Neuronal stem cell (in vitro differentiated cells): ENCODE data around the gene GGACT.

Experiments
- DNase-seq: peaks from one replicate; pipeline ENCODE4 v3.0.0-alpha.2; 2013; ENCODE audit warnings: low spot score
- H2AFZ ChIP-seq: one replicate; pipeline ENCODE4 v1.6.1; 2013; ENCODE audit warnings: mild to moderate bottlenecking, low read length, inconsistent platforms
- H2AK5ac ChIP-seq: 2 replicates; pipeline ENCODE4 v1.6.1; 2013; ENCODE audit warnings: low read depth, mild to moderate bottlenecking, inconsistent platforms, low read length, moderate library complexity, mixed read lengths
- H2BK120ac ChIP-seq: 2 replicates; pipeline ENCODE4 v1.6.1; 2013; ENCODE audit warnings: low read depth, mild to moderate bottlenecking, inconsistent platforms, low read length, moderate library complexity, mixed read lengths
- H2BK12ac ChIP-seq: one replicate; pipeline ENCODE4 v1.6.1; 2013; ENCODE audit warnings: low read length, inconsistent platforms
- H2BK15ac ChIP-seq: 2 replicates; pipeline ENCODE4 v1.6.1; 2013; ENCODE audit warnings: mild to moderate bottlenecking, low read length, inconsistent platforms, mixed read lengths
- H2BK5ac ChIP-seq: one replicate; pipeline ENCODE4 v1.6.1; 2013; ENCODE audit warnings: inconsistent platforms, mild to moderate bottlenecking, low read length, moderate library complexity
- H3K14ac ChIP-seq: one replicate; pipeline ENCODE4 v1.6.1; 2013; ENCODE audit warnings: low read length, inconsistent platforms
- H3K18ac ChIP-seq: 2 replicates; pipeline ENCODE4 v1.6.1; 2013; ENCODE audit warnings: low read length, inconsistent platforms
- H3K23ac ChIP-seq: 2 replicates; pipeline ENCODE4 v1.6.1; 2013; ENCODE audit warnings: low read depth, mild to moderate bottlenecking, mixed read lengths, low read length, inconsistent platforms; ENCODE audit not compliant: poor library complexity
- H3K27ac ChIP-seq: replicated peaks from 3 replicates; pipeline ENCODE4 v1.5.1; 2013; ENCODE audit warnings: low read length, inconsistent platforms
- H3K27me3 ChIP-seq, 3 experiments: 2 replicates each; pipeline ENCODE4 v1.6.1; 2013; ENCODE audit warnings: low read length in 3 of 3, mild to moderate bottlenecking in 2 of 3, inconsistent platforms in 1 of 3, low read depth in 1 of 3, mixed read lengths in 1 of 3, moderate library complexity in 1 of 3; ENCODE audit not compliant: control insufficient read depth in 3 of 3, insufficient read depth in 3 of 3
- H3K36me3 ChIP-seq, 2 donors: replicated peaks in 1 of 2; 2 replicates each; pipeline ENCODE4 v1.6.1; 2013; ENCODE audit warnings: low read length in 2 of 2; ENCODE audit not compliant: control insufficient read depth in 2 of 2, insufficient read depth in 2 of 2
- H3K4ac ChIP-seq: 2 replicates; pipeline ENCODE4 v1.6.1; 2013; ENCODE audit warnings: inconsistent platforms, mild to moderate bottlenecking, low read length, moderate library complexity
- H3K4me1 ChIP-seq, 2 donors: 1 replicate in 1 of 2; 2 replicates in 1 of 2; pipeline ENCODE4 v1.6.1; 2013; ENCODE audit warnings: low read length in 2 of 2, low read depth in 1 of 2; ENCODE audit not compliant: control insufficient read depth in 2 of 2, insufficient read depth in 1 of 2
- H3K4me2 ChIP-seq: one replicate; pipeline ENCODE4 v1.6.1; 2013; ENCODE audit warnings: mild to moderate bottlenecking, low read length, inconsistent platforms; ENCODE audit not compliant: insufficient read depth, poor library complexity, severe bottlenecking
- H3K4me3 ChIP-seq, 2 donors: 2 replicates each; pipeline ENCODE4 v1.5.1; 2013; ENCODE audit warnings: low read length in 2 of 2, mild to moderate bottlenecking in 2 of 2, inconsistent platforms in 1 of 2, moderate library complexity in 1 of 2
- H3K79me1 ChIP-seq: one replicate; pipeline ENCODE4 v1.6.1; 2013; ENCODE audit warnings: low read depth, mild to moderate bottlenecking, inconsistent platforms, low read length, moderate library complexity
- H3K9ac ChIP-seq: one replicate; pipeline ENCODE4 v1.6.1; 2013; ENCODE audit warnings: mild to moderate bottlenecking, low read depth, low read length, inconsistent platforms; ENCODE audit not compliant: poor library complexity
- H3K9me3 ChIP-seq, 2 donors: replicated peaks in 1 of 2; 2 replicates each; pipeline versions ENCODE3 to v1.6.1; 2013; ENCODE audit warnings: low read length in 2 of 2, mild to moderate bottlenecking in 2 of 2, inconsistent platforms in 1 of 2, low read depth in 1 of 2, mixed read lengths in 1 of 2, moderate library complexity in 1 of 2; ENCODE audit not compliant: control insufficient read depth in 2 of 2, insufficient read depth in 1 of 2
- H4K8ac ChIP-seq: one replicate; pipeline ENCODE4 v1.6.1; 2013; ENCODE audit warnings: low read depth, mild to moderate bottlenecking, inconsistent platforms, low read length, moderate library complexity
- H4K91ac ChIP-seq: one replicate; pipeline ENCODE4 v1.6.1; 2013; ENCODE audit warnings: low read length, low read depth, mild to moderate bottlenecking, inconsistent platforms; ENCODE audit not compliant: poor library complexity
- WGBS, 2 donors: extraction: QIAGEN DNeasy Blood & Tissue Kit; methylation state at CpG; one replicate each; pipeline ENCODE4 v1.1.7; 2013; ENCODE audit warnings: missing lambda C conversion rate in 2 of 2, mixed read lengths in 1 of 2; ENCODE audit not compliant: insufficient read length in 2 of 2, insufficient replicate concordance in 1 of 2; ENCODE audit errors: extremely low coverage in 2 of 2; 5-methylcytosine and 5-hydroxymethylcytosine counted together

The GGACT gene

DNA sequence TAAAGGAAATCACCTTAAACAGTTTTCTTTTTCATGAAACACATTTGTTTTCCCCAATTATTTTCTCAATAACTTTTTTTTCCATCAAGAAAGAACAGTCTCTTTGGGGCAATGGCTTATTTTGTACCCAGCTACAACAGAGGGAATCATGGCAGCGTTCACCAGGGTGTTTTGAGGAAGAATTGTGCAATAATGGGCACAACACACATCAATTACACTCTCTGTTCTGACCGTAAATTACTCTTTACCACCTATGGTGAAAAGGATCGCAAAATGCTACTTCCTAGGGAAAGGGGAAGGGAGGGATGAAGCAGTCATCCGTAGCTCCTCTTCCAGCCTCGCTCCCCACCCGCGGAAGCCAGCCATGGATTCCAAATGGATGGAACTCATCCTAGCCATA lies 47.4 kb upstream of the GGACT start:
- H3K27ac ChIP-seq = no peak overlapping the region

DNA sequence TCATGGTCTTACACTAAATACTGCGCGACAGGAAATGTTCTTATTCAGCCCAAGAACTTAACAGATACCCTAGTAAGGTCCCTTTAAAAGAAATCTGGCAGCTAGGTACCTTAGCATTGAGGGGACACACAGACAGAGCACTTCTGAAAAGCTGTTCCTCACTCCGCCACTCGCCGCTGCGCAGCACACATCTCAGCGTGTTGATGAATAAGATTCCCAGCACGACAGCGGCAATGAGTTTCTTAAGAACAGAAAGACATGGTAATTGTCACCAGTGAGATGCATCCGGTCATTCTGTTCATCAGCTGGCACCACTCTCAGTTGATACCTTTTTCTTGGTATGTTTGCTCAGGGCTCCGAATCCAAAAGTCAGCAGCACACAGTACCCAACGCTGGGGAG lies 46.1 kb upstream of the GGACT start:
- Histone ChIP-seq H3K4me3 (no peak overlapping the region), H4K91ac (no peak overlapping the region), H3K9me3 (no peaks in the 10 kb centered on the region), H2BK15ac (no peak overlapping the region), H4K8ac (no peak overlapping the region), H2AFZ (no peak overlapping the region), H3K4me2 (no peak overlapping the region), H3K79me1 (no peaks in the 10 kb centered on the region), H3K9ac (no peak overlapping the region), H3K18ac (no peak overlapping the region), H3K4me1 (peaks cover 5 to 10% of the 10 kb centered on the region in 2 donors), H2BK120ac (no peak overlapping the region), H3K36me3 (peaks cover 21 to 81% of the 10 kb centered on the region in 2 donors), H3K14ac (no peak overlapping the region), H3K27me3 (no peaks in the 10 kb centered on the region), H2BK12ac (no peak overlapping the region), H3K4ac (no peak overlapping the region), H2AK5ac (no peak overlapping the region), H3K23ac (no peak overlapping the region), H2BK5ac (no peak overlapping the region), H3K27ac (no peak overlapping the region)
- WGBS, 2 donors = no CpG with 5 or more reads among the region's 12 CpGs
- DNase-seq = no peak

More for the DNA sequence above, 47.4 kb upstream of the GGACT start:
- H2BK12ac ChIP-seq = no peak overlapping the region
- H2AFZ ChIP-seq = no peak overlapping the region
- no peak overlapping the region for H2BK15ac ChIP-seq
- H3K4me1 ChIP-seq = peaks cover 1 to 3% of the 10 kb centered on the region in 2 donors
- H2BK120ac ChIP-seq = no peak overlapping the region
- H2AK5ac ChIP-seq = no peak overlapping the region
- no peak overlapping the region for H3K23ac ChIP-seq
- no peak overlapping the region for H4K8ac ChIP-seq
- H3K79me1 ChIP-seq = no peaks in the 10 kb centered on the region
- no peak overlapping the region for H2BK5ac ChIP-seq
- no peak overlapping the region for H3K18ac ChIP-seq
- H3K9ac ChIP-seq = no peak overlapping the region
- no peaks in the 10 kb centered on the region for H3K9me3 ChIP-seq
- no peak overlapping the region for H3K4ac ChIP-seq
- no peaks in the 10 kb centered on the region for H3K27me3 ChIP-seq
- no peak overlapping the region for H4K91ac ChIP-seq
- no peak overlapping the region for H3K4me2 ChIP-seq
- DNase-seq = no peak
- H3K4me3 ChIP-seq = no peak overlapping the region
- no CpG with 5 or more reads among the region's 7 CpGs for WGBS, 2 donors
- no peak overlapping the region for H3K14ac ChIP-seq
- H3K36me3 ChIP-seq = peaks cover 21 to 86% of the 10 kb centered on the region in 2 donors

- no peak overlapping the region for H2BK12ac ChIP-seq
- H3K14ac ChIP-seq = no peak overlapping the region
- H2BK120ac ChIP-seq = no peak overlapping the region
- no peak overlapping the region for H4K8ac ChIP-seq
- H4K91ac ChIP-seq = no peak overlapping the region
- no peak overlapping the region for H3K4me3 ChIP-seq
- no peak overlapping the region for H2AK5ac ChIP-seq
- H3K36me3 ChIP-seq = peaks cover 28 to 83% of the 10 kb centered on the region in 2 donors
- peaks cover 5 to 13% of the 10 kb centered on the region in 2 donors for H3K4me1 ChIP-seq
- no peaks in the 10 kb centered on the region for H3K27me3 ChIP-seq
- H3K18ac ChIP-seq = no peak overlapping the region
- H3K9ac ChIP-seq = no peak overlapping the region
- H3K4me2 ChIP-seq = no peak overlapping the region
- peaks cover 2% of the 10 kb centered on the region for H3K79me1 ChIP-seq
- no peak overlapping the region for H2BK15ac ChIP-seq
- no peak overlapping the region for H2AFZ ChIP-seq
- no peak for DNase-seq
- H3K4ac ChIP-seq = no peak overlapping the region
- no peak overlapping the region for H2BK5ac ChIP-seq
- no peaks in the 10 kb centered on the region for H3K9me3 ChIP-seq
- no CpG with 5 or more reads among the region's 2 CpGs for WGBS, 2 donors
- H3K27ac ChIP-seq = no peak overlapping the region
- no peak overlapping the region for H3K23ac ChIP-seq
Measured at GRCh38 chr13:100633461-100633860, 44.9 kb upstream of the GGACT start.

DNA sequence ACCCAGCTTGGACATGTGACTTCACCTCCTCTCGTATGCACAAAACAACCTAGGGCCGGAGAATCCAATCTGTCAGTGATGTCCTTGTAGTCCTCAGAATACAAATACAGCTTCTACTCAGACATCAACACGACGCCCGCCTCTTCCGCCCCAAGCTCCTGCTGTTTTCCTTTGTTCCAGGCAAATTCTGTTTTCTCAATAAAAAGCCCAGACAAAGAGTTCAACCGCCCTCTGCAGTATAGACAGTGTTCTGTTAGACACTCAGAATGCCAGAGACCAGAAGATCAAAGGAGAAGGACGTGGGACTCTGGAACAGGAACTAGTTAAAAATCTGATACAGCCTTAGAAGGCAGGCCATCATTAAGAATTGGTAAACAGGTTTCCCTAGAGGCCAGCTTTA lies 42.0 kb upstream of the GGACT start:
- H3K27ac ChIP-seq = no peak overlapping the region
- H3K9me3 ChIP-seq = no peaks in the 10 kb centered on the region
- no peak overlapping the region for H2BK15ac ChIP-seq
- H3K9ac ChIP-seq = no peak overlapping the region
- H2BK120ac ChIP-seq = no peak overlapping the region
- no peak overlapping the region for H3K23ac ChIP-seq
- no CpG with 5 or more reads among the region's 8 CpGs for WGBS, 2 donors
- DNase-seq = peak; percentile 52
- no peak overlapping the region for H2AFZ ChIP-seq
- no peak overlapping the region for H3K14ac ChIP-seq
- peaks cover 2% of the 10 kb centered on the region for H3K79me1 ChIP-seq
- no peaks in the 10 kb centered on the region for H3K27me3 ChIP-seq
- H2AK5ac ChIP-seq = no peak overlapping the region
- no peak overlapping the region for H3K4ac ChIP-seq
- peaks cover 28 to 83% of the 10 kb centered on the region in 2 donors for H3K36me3 ChIP-seq
- no peak overlapping the region for H2BK5ac ChIP-seq
- H3K4me1 ChIP-seq = peaks cover 2 to 13% of the 10 kb centered on the region in 2 donors
- H4K8ac ChIP-seq = no peak overlapping the region
- H2BK12ac ChIP-seq = no peak overlapping the region
- H4K91ac ChIP-seq = no peak overlapping the region
- H3K18ac ChIP-seq = no peak overlapping the region
- no peak overlapping the region for H3K4me3 ChIP-seq
- no peak overlapping the region for H3K4me2 ChIP-seq
